WTC11 (cell line): Measurements from ENCODE around the gene KIF21A. TPM values are rescaled to one million over a fixed set of nuclear protein-coding genes. Genes with fewer than 3 reads are reported as not detected.
"Not testable (repeated sequence)": the region's sequence is repeated elsewhere in the genome, so short reads cannot be mapped to it uniquely, and the experiment has no call there.

Experiments
- ATAC-seq: fragments of 200-7000 bp; cut with Tn5 transposase; 2 replicates; pipeline ENCODE4 v1.10.0; 2021; ENCODE audit warnings: mild to moderate bottlenecking, moderate library complexity
- CTCF ChIA-PET: fragments of 300-600 bp; sonication (Branson Sonifier 250); formaldehyde crosslinking; loops from one replicate; lab custom pipeline; 2021; ENCODE audit warnings: antibody characterized with exemption; lab: Charles Lee
- POLR2A ChIA-PET: fragments of 350-600 bp; sonication (Branson Sonifier 250); formaldehyde crosslinking; loops from one replicate; lab custom pipeline; 2021; ENCODE audit warnings: antibody characterized with exemption; lab: Charles Lee
- DNase-seq: peaks from one replicate; pipeline ENCODE4 v3.0.0; 2021; ENCODE audit warnings: low spot score
- H3K27ac Mint-ChIP-seq: 2 replicates; pipeline ENCODE4 v1.8.0; 2021; ENCODE audit warnings: mixed read lengths
- H3K27me3 Mint-ChIP-seq: 2 replicates; pipeline ENCODE4 v1.8.0; 2021; ENCODE audit warnings: low read depth, mild to moderate bottlenecking, moderate library complexity, mixed read lengths
- H3K36me3 Mint-ChIP-seq: 2 replicates; pipeline ENCODE4 v1.8.0; 2021; ENCODE audit warnings: mixed read lengths
- H3K4me1 Mint-ChIP-seq: 2 replicates; pipeline ENCODE4 v1.8.0; 2022; ENCODE audit warnings: mixed read lengths
- H3K4me3 Mint-ChIP-seq: 2 replicates; pipeline ENCODE4 v1.8.0; 2021; ENCODE audit warnings: mild to moderate bottlenecking, moderate library complexity, mixed read lengths
- H3K9me3 Mint-ChIP-seq: 2 replicates; pipeline ENCODE4 v1.8.0; 2021; ENCODE audit warnings: mixed read lengths
- CREM ChIP-seq: sonication (generic); formaldehyde crosslinking; IDR thresholded peaks from 2 replicates; pipeline ENCODE4 v1.8.1; 2022; ENCODE audit warnings: mild to moderate bottlenecking, missing genetic modification reagents, moderate library complexity
- GRHL2 ChIP-seq: fragments of 250-450 bp; sonication (Bioruptor Pico); IDR thresholded peaks from 2 replicates; pipeline ENCODE4 v1.8.0; 2022; ENCODE audit warnings: mild to moderate bottlenecking, moderate library complexity; ENCODE audit not compliant: insufficient replicate concordance, severe bottlenecking
- HMGA2 ChIP-seq: fragments of 250-450 bp; sonication (Bioruptor Pico); IDR thresholded peaks from 2 replicates; pipeline ENCODE4 v1.4.0; 2021; ENCODE audit warnings: mild to moderate bottlenecking, moderate library complexity
- MAX ChIP-seq: sonication (generic); formaldehyde crosslinking; IDR thresholded peaks from 2 replicates; pipeline ENCODE4 v1.8.0; 2022; ENCODE audit warnings: mild to moderate bottlenecking, missing genetic modification reagents
- NFE2L1 ChIP-seq: sonication (generic); formaldehyde crosslinking; IDR thresholded peaks from 2 replicates; pipeline ENCODE4 v1.8.1; 2023; ENCODE audit warnings: missing genetic modification reagents
- PRDM15 ChIP-seq: sonication (generic); formaldehyde crosslinking; IDR thresholded peaks from 2 replicates; pipeline ENCODE4 v1.8.0; 2022; ENCODE audit warnings: missing genetic modification reagents
- SP1 ChIP-seq: sonication (generic); formaldehyde crosslinking; conservative IDR thresholded peaks from 2 replicates; pipeline ENCODE4 v1.8.1; 2022; ENCODE audit warnings: missing genetic modification reagents
- ZNF121 ChIP-seq: sonication (generic); formaldehyde crosslinking; IDR thresholded peaks from 2 replicates; pipeline ENCODE4 v1.8.0; 2023; ENCODE audit warnings: missing genetic modification reagents
- ZNF416 ChIP-seq: fragments of 250-450 bp; sonication (Bioruptor Pico); IDR thresholded peaks from 2 replicates; pipeline ENCODE4 v1.9.0; 2021; ENCODE audit warnings: mild to moderate bottlenecking, inconsistent platforms
- ZNF671 ChIP-seq: fragments of 250-450 bp; sonication (Bioruptor Pico); IDR thresholded peaks from 2 replicates; pipeline ENCODE4 v1.8.0; 2021; ENCODE audit warnings: mild to moderate bottlenecking
- total RNA-seq: library from RNA; stranded (reverse); gene quantifications from 3 replicates; pipeline ENCODE4 v1.2.3, GENCODE V29; 2021
- TF ChIP-seq, protein P1 (sequence below): sonication (generic); formaldehyde crosslinking; IDR thresholded peaks from 2 replicates; pipeline ENCODE4 v1.8.0; 2022; ENCODE audit warnings: mild to moderate bottlenecking, missing genetic modification reagents
- TF ChIP-seq, protein P2 (sequence below): sonication (generic); formaldehyde crosslinking; conservative IDR thresholded peaks from 2 replicates; pipeline ENCODE4 v1.8.1; 2023; ENCODE audit warnings: mild to moderate bottlenecking, low read depth, missing genetic modification reagents, moderate library complexity
- TF ChIP-seq, protein P3 (sequence below): fragments of 250-450 bp; sonication (Bioruptor Pico); IDR thresholded peaks from 2 replicates; pipeline ENCODE4 v2.1.2; 2022; ENCODE audit warnings: mild to moderate bottlenecking, moderate library complexity
- TF ChIP-seq, protein P4 (sequence below): sonication (generic); formaldehyde crosslinking; IDR thresholded peaks from 2 replicates; pipeline ENCODE4 v1.8.1; 2023; ENCODE audit warnings: mild to moderate bottlenecking, missing genetic modification reagents, moderate library complexity

Gene KIF21A
- total RNA-seq, 1 experiment from 2014 or later, result 34.7 TPM

- TF ChIP-seq, protein P1, sequence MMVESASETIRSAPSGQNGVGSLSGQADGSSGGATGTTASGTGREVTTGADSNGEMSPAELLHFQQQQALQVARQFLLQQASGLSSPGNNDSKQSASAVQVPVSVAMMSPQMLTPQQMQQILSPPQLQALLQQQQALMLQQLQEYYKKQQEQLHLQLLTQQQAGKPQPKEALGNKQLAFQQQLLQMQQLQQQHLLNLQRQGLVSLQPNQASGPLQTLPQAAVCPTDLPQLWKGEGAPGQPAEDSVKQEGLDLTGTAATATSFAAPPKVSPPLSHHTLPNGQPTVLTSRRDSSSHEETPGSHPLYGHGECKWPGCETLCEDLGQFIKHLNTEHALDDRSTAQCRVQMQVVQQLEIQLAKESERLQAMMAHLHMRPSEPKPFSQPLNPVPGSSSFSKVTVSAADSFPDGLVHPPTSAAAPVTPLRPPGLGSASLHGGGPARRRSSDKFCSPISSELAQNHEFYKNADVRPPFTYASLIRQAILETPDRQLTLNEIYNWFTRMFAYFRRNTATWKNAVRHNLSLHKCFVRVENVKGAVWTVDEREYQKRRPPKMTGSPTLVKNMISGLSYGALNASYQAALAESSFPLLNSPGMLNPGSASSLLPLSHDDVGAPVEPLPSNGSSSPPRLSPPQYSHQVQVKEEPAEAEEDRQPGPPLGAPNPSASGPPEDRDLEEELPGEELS (CRISPR knock-in tag), result no peak
- TF ChIP-seq NFE2L1 (CRISPR knock-in tag) (no peak), PRDM15 (no peak), ZNF416 (CRISPR knock-in tag) (no peak), HMGA2 (CRISPR knock-in tag) (no peak)
- TF ChIP-seq, protein P2, sequence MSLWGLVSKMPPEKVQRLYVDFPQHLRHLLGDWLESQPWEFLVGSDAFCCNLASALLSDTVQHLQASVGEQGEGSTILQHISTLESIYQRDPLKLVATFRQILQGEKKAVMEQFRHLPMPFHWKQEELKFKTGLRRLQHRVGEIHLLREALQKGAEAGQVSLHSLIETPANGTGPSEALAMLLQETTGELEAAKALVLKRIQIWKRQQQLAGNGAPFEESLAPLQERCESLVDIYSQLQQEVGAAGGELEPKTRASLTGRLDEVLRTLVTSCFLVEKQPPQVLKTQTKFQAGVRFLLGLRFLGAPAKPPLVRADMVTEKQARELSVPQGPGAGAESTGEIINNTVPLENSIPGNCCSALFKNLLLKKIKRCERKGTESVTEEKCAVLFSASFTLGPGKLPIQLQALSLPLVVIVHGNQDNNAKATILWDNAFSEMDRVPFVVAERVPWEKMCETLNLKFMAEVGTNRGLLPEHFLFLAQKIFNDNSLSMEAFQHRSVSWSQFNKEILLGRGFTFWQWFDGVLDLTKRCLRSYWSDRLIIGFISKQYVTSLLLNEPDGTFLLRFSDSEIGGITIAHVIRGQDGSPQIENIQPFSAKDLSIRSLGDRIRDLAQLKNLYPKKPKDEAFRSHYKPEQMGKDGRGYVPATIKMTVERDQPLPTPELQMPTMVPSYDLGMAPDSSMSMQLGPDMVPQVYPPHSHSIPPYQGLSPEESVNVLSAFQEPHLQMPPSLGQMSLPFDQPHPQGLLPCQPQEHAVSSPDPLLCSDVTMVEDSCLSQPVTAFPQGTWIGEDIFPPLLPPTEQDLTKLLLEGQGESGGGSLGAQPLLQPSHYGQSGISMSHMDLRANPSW, result no peak
- TF ChIP-seq, protein P3, sequence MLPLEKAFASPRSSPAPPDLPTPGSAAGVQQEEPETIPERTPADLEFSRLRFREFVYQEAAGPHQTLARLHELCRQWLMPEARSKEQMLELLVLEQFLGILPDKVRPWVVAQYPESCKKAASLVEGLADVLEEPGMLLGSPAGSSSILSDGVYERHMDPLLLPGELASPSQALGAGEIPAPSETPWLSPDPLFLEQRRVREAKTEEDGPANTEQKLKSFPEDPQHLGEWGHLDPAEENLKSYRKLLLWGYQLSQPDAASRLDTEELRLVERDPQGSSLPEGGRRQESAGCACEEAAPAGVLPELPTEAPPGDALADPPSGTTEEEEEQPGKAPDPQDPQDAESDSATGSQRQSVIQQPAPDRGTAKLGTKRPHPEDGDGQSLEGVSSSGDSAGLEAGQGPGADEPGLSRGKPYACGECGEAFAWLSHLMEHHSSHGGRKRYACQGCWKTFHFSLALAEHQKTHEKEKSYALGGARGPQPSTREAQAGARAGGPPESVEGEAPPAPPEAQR (CRISPR knock-in tag), result no peak
Measured at GRCh38 chr12:39476894-39477293, 34.0 kb upstream of the KIF21A start (continued).

- DNase-seq (no peak), ATAC-seq (no peak)
- H3K4me3 Mint-ChIP-seq, result no peak overlapping the region
- no peak overlapping the region for H3K27ac Mint-ChIP-seq
- H3K9me3 Mint-ChIP-seq, result peaks cover 34% of the 10 kb centered on the region
- H3K4me1 Mint-ChIP-seq, result no peaks in the 10 kb centered on the region
- POLR2A ChIA-PET, result no interaction called here
- H3K27me3 Mint-ChIP-seq, result peaks cover 3% of the 10 kb centered on the region; the same call in 1 of the 2 replicates
- CTCF ChIA-PET, result no interaction called here
- H3K36me3 Mint-ChIP-seq, result peaks cover 20% of the 10 kb centered on the region
- TF ChIP-seq CREM (CRISPR knock-in tag), result no peak
- no peak for TF ChIP-seq GRHL2 (CRISPR knock-in tag)
- TF ChIP-seq, protein P4, sequence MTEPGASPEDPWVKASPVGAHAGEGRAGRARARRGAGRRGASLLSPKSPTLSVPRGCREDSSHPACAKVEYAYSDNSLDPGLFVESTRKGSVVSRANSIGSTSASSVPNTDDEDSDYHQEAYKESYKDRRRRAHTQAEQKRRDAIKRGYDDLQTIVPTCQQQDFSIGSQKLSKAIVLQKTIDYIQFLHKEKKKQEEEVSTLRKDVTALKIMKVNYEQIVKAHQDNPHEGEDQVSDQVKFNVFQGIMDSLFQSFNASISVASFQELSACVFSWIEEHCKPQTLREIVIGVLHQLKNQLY, result no peak
- TF ChIP-seq SP1, result no peak
- no peak for TF ChIP-seq ZNF121 (CRISPR knock-in tag)
- no peak for TF ChIP-seq ZNF671
- no peak for TF ChIP-seq MAX (CRISPR knock-in tag)
- TF ChIP-seq, all 79 proteins: peak for 0
Measured at GRCh38 chr12:39476121-39476520, 33.2 kb upstream of the KIF21A start.

- peaks cover 23% of the 10 kb centered on the region for H3K36me3 Mint-ChIP-seq
- H3K27me3 Mint-ChIP-seq, POLR2A ChIA-PET, ATAC-seq, DNase-seq, CTCF ChIA-PET, H3K4me3 Mint-ChIP-seq, H3K27ac Mint-ChIP-seq, H3K4me1 Mint-ChIP-seq: not testable (repeated sequence)
- peaks cover 39% of the 10 kb centered on the region for H3K9me3 Mint-ChIP-seq
Measured at GRCh38 chr12:39475136-39475535, 32.2 kb upstream of the KIF21A start.
